ENCODE data around the gene SPOCK1.

Gene SPOCK1

DNA sequence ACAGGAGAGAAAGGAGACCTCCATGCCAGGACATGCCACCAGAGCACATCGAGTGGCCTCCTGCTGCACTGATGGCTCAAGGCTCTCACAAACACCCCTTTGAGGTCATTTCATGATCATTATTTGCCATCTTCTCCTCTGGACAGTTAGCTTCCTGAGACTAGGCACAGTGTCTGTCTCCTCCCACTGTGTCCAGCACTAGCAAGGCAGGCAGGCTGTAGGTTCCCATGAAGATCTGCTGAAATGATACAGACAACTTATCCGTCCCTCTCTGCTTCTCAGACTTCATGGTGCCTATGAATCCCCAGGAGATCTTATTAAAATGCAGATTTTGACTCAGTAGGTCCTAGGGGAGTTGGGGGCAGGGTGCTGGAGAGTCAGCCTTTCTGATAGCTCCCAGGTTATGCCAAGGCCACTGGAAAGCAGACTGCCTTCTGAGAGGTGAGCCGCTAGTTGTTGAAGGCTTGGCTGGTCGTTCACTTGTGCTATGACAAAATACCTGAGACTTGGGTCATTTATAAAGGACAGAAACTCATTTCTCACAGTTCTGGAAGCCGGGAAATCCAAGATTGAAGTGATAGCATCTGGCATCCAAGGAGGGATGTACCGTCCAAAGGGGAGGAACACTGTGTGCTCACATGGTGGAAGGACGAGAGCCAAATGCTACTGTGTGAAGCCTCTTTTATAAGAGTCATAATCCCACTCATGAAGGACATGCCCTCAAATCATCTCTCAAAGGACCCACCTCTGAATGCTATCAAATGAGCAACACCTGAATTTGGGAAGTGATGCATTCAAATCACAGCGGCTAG is 183.4 kb downstream of the SPOCK1 start:
- H3K27ac ChIP-seq, result peak overlapping the region in 1 of 2 donors; percentile 3
- TF ChIP-seq, protein P1, sequence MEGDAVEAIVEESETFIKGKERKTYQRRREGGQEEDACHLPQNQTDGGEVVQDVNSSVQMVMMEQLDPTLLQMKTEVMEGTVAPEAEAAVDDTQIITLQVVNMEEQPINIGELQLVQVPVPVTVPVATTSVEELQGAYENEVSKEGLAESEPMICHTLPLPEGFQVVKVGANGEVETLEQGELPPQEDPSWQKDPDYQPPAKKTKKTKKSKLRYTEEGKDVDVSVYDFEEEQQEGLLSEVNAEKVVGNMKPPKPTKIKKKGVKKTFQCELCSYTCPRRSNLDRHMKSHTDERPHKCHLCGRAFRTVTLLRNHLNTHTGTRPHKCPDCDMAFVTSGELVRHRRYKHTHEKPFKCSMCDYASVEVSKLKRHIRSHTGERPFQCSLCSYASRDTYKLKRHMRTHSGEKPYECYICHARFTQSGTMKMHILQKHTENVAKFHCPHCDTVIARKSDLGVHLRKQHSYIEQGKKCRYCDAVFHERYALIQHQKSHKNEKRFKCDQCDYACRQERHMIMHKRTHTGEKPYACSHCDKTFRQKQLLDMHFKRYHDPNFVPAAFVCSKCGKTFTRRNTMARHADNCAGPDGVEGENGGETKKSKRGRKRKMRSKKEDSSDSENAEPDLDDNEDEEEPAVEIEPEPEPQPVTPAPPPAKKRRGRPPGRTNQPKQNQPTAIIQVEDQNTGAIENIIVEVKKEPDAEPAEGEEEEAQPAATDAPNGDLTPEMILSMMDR (IDR thresholded peaks at IDR 0.05), result no peak
- H3K4me3 ChIP-seq, result no peak overlapping the region
- DNase-seq (ENCODE audit: low spot score), result no peak

- Histone ChIP-seq H3K4me3 (no peak overlapping the region), H3K27ac (no peak overlapping the region)
- TF ChIP-seq, protein P1 (IDR thresholded peaks at IDR 0.05), result no peak
- no peak for DNase-seq (ENCODE audit: low spot score)
Measured at GRCh38 chr5:137315109-137315508, 184.0 kb downstream of the SPOCK1 start.

DNA sequence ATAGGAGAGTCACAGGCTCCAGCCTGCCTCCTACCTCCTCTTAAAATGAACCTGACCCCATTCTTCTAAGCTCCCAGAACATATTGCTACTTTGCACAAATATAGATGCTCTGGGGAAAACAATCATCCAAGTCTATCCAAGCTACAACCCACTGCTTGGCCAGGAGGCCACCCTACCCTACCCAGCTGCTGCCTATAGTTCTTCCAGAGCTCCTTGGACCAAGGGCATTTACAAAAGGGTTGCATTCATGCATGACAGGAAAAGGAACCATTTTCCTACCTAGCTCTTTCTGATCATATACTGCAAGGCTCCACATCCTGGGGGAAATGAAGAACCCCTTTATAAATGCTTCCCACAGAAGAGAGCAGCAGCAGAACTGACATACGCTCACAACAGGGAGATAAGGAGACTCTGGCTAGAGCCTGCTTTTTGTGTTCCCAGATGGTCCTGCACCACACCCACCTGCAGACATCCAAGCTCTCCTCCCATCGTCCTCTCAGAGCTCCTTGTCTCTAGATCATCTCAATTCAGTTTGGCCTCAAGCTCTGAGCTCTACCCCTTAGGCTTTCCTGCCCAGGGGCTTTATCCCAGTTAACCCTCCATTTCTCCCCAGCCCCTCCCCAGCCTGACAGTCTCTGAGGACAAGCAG is 185.5 kb downstream of the SPOCK1 start:
- TF ChIP-seq, protein P1 (IDR thresholded peaks at IDR 0.05), result no peak
- no peak for DNase-seq (ENCODE audit: low spot score)
- no peak overlapping the region for H3K4me3 ChIP-seq
- H3K27ac ChIP-seq, result no peak overlapping the region

DNA sequence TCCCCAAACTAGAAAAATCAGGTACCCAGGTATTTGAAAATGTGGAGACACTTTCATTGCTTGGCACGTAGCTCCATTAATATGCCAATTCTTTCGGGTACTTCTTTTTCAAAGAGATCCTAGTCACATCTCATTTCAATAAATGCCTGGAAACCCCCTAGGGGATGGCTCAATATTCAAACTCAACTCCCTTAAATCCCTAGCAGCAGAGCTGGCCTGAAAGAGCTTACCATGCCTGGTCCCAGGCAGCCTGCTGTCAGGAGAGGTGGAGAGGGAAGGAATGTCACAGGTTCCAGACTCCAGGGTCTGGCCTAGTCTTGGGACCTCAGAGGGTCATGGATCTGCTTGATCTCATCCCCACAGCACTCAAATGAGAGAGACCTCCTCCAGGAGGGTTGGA is 187.1 kb downstream of the SPOCK1 start:
- DNase-seq (ENCODE audit: low spot score), result no peak
- Histone ChIP-seq H3K4me3 (no peak overlapping the region), H3K27ac (no peak overlapping the region)
- TF ChIP-seq, protein P1 (IDR thresholded peaks at IDR 0.05), result no peak

DNA sequence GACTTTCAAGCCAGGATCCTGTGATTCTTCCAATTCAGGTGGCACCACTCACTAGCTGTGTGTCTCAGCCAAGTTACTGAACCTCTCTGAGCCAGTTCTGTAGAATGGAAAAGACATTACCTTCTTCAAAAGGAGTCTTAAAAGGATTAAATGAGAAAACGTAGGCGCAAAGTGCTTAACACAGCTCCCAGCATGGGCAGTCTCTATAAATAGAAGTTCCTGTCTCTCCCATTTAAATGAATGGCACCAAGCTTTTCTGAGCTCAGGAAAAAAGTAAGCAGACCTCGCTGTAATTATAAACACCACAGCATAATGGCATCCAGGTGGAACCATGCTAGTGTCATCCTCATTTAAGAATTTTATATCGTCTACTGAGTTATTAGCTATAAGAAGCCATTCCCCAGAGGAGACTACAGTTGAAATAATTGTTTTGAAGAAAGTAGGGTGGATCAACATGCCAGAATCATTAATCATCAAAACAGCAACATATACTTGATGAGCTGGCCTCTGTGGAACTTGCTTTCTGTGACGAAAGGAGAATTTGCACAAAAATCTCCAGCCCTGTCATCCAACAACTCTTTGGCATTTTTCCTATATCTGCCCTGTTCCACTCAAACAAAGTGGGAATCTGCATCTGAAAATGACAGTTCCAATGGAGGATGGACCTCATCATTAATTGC is 188.9 kb downstream of the SPOCK1 start:
- TF ChIP-seq, protein P1 (IDR thresholded peaks at IDR 0.05), result no peak
- no peak overlapping the region for H3K4me3 ChIP-seq
- no peak for DNase-seq (ENCODE audit: low spot score)
- H3K27ac ChIP-seq, result no peak overlapping the region

DNA sequence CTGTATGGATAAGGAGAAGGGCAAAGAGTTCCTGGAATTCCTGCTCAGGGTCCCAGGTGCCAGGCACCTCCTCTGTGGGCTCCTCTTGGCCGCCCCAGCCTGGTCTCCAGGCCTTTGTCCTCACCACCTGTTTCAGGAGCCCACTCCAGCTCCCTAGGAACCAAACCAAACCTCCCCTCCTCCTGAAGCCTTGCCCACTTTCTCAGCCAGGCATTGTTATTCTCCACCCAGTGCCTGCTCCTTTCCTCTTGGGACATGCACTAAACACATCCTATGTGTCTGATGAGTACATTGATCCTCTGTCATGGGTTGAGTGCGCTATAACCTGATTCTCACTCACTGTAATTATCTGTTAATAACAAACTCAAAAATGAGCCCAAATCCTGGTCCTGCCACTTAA is 189.8 kb downstream of the SPOCK1 start:
- DNase-seq (ENCODE audit: low spot score), result no peak
- TF ChIP-seq, protein P1 (IDR thresholded peaks at IDR 0.05), result no peak
- Histone ChIP-seq H3K4me3 (no peak overlapping the region), H3K27ac (no peak overlapping the region)
